Neural cell (in vitro differentiated cells): Measurements from ENCODE around the gene MRPS26. TPM values are rescaled to one million over a fixed set of nuclear protein-coding genes. Genes with fewer than 3 reads are reported as not detected.

Experiments
- H2AFZ ChIP-seq: fragments of 200-600, 300-800 bp; sonication (generic), shearing (Covaris generic); 2 replicates; pipeline ENCODE4 v1.6.0; 2014; ENCODE audit warnings: low read depth, mild to moderate bottlenecking, antibody characterized with exemption, low read length, moderate library complexity
- H3F3A ChIP-seq: fragments of 200-600 bp; shearing (Covaris generic); 2 replicates; pipeline ENCODE4 v1.6.1; 2016; ENCODE audit warnings: mild to moderate bottlenecking, moderate library complexity, mixed read lengths, antibody characterized with exemption, low read length; ENCODE audit not compliant: insufficient read depth, poor library complexity, severe bottlenecking
- H3K27ac ChIP-seq: fragments of 200-600, 300-800 bp; sonication (generic), shearing (Covaris generic); 2 replicates; pipeline ENCODE4 v1.5.1; 2014; ENCODE audit warnings: mild to moderate bottlenecking, low read length, moderate library complexity
- H3K27me3 ChIP-seq: fragments of 300-800, 200-600 bp; sonication (generic), shearing (Covaris generic); 2 replicates; pipeline ENCODE4 v1.6.0; 2014; ENCODE audit warnings: mild to moderate bottlenecking, low read depth, low read length, moderate library complexity; ENCODE audit not compliant: insufficient read depth
- H3K36me3 ChIP-seq: fragments of 300-800, 200-600 bp; sonication (generic), shearing (Covaris generic); 2 replicates; pipeline ENCODE4 v1.5.1; 2014; ENCODE audit warnings: mild to moderate bottlenecking, antibody characterized with exemption, low read length, moderate library complexity; ENCODE audit not compliant: insufficient read depth
- H3K4me2 ChIP-seq: fragments of 300-800, 200-600 bp; sonication (generic), shearing (Covaris generic); 2 replicates; pipeline ENCODE4 v1.6.0; 2014; ENCODE audit warnings: mild to moderate bottlenecking, low read length
- H3K4me3 ChIP-seq: fragments of 300-800, 200-600 bp; sonication (generic), shearing (Covaris generic); 2 replicates; pipeline ENCODE4 v1.5.1; 2014; ENCODE audit warnings: mild to moderate bottlenecking, low read length, moderate library complexity
- H3K79me2 ChIP-seq: fragments of 200-600 bp; shearing (Covaris generic); replicated peaks from 2 replicates; pipeline ENCODE4 v1.6.0; 2014; ENCODE audit warnings: mild to moderate bottlenecking, low read length, moderate library complexity; ENCODE audit not compliant: insufficient read depth
- H3K9ac ChIP-seq: fragments of 300-800, 200-600 bp; sonication (generic), shearing (Covaris generic); 2 replicates; pipeline ENCODE4 v1.6.1; 2016; ENCODE audit warnings: mild to moderate bottlenecking, low read length, mixed read lengths
- H3K9me2 ChIP-seq: fragments of 200-600 bp; shearing (Covaris generic); 2 replicates; pipeline ENCODE4 v1.6.1; 2016; ENCODE audit warnings: mild to moderate bottlenecking, low read length, mixed read lengths; ENCODE audit not compliant: insufficient read depth
- H3K9me3 ChIP-seq: fragments of 200-600, 300-800 bp; sonication (generic), shearing (Covaris generic); 2 replicates; pipeline ENCODE4 v1.6.1; 2016; ENCODE audit warnings: mild to moderate bottlenecking, mixed run types, low read length, moderate library complexity, mixed read lengths
- H4K20me1 ChIP-seq: fragments of 200-600 bp; shearing (Covaris generic); 2 replicates; pipeline ENCODE4 v1.6.1; 2016; ENCODE audit warnings: mild to moderate bottlenecking, mixed run types; ENCODE audit not compliant: insufficient read depth
- CTCF ChIP-seq: fragments of 450-650 bp; IDR thresholded peaks from 2 replicates; pipeline ENCODE4 v1.5.1; 2014; ENCODE audit warnings: antibody characterized with exemption, mild to moderate bottlenecking, moderate library complexity; ENCODE audit not compliant: poor library complexity, severe bottlenecking
- EP300 ChIP-seq: fragments of 450-650 bp; conservative IDR thresholded peaks from 2 replicates; pipeline ENCODE4 v1.6.1; 2014; ENCODE audit warnings: antibody characterized with exemption, mild to moderate bottlenecking, moderate library complexity; ENCODE audit not compliant: poor library complexity, severe bottlenecking
- EZH2 ChIP-seq: fragments of 200-600, 300-800 bp; shearing (Covaris generic), sonication (generic); IDR thresholded peaks from 2 replicates; pipeline ENCODE4 v1.6.1; 2014; ENCODE audit warnings: antibody characterized with exemption, low read length, borderline replicate concordance, mild to moderate bottlenecking; ENCODE audit not compliant: insufficient read depth, poor library complexity, severe bottlenecking
- MXI1 ChIP-seq: fragments of 450-650 bp; conservative IDR thresholded peaks from 2 replicates; pipeline ENCODE4 v1.6.1; 2014; ENCODE audit warnings: antibody characterized with exemption, mild to moderate bottlenecking; ENCODE audit not compliant: poor library complexity, severe bottlenecking
- POLR2AphosphoS5 ChIP-seq: IDR thresholded peaks from 2 replicates; pipeline ENCODE4 v1.6.1; 2012
- RAD21 ChIP-seq: fragments of 450-650 bp; conservative IDR thresholded peaks from 2 replicates; pipeline ENCODE4 v1.6.1; 2014; ENCODE audit warnings: antibody characterized with exemption, mild to moderate bottlenecking, moderate library complexity
- REST ChIP-seq: IDR thresholded peaks from 2 replicates; pipeline ENCODE4 v1.6.1; 2012; ENCODE audit warnings: borderline replicate concordance
- SMC3 ChIP-seq: fragments of 450-650 bp; conservative IDR thresholded peaks from 2 replicates; pipeline ENCODE4 v1.6.1; 2014; ENCODE audit warnings: antibody characterized with exemption, mild to moderate bottlenecking, moderate library complexity; ENCODE audit not compliant: poor library complexity
- TAF1 ChIP-seq: IDR thresholded peaks from 2 replicates; pipeline ENCODE4 v1.6.1; 2012; ENCODE audit warnings: low read depth
- polyA plus RNA-seq: library from polyadenylated mRNA; depleted of rRNA; stranded (reverse); fragments of >200 nt; gene quantifications from 2 replicates; pipeline ENCODE4 v1.2.3, GENCODE V29; 2014

MRPS26 gene
- polyA plus RNA-seq, 1 donor from 2014 or later = 134 TPM

- H3F3A ChIP-seq = no peaks in the 10 kb centered on the region
- H3K4me3 ChIP-seq = no peak overlapping the region
- H3K9me3 ChIP-seq = no peaks in the 10 kb centered on the region
- H3K4me2 ChIP-seq = no peak overlapping the region
- H3K79me2 ChIP-seq = no peaks in the 10 kb centered on the region
- no peaks in the 10 kb centered on the region for H3K36me3 ChIP-seq
- H3K9me2 ChIP-seq = no peaks in the 10 kb centered on the region
- H3K27ac ChIP-seq = no peak overlapping the region
- H2AFZ ChIP-seq = no peak overlapping the region
- peaks cover 24% of the 10 kb centered on the region for H3K27me3 ChIP-seq
- H3K9ac ChIP-seq = no peak overlapping the region
- TF ChIP-seq CTCF = no peak
- no peak for TF ChIP-seq REST
- TF ChIP-seq POLR2AphosphoS5 = no peak
- TF ChIP-seq RAD21 = no peak
- no peak for TF ChIP-seq EP300
- TF ChIP-seq MXI1 = no peak
- no peak for TF ChIP-seq SMC3
- no peak for TF ChIP-seq TAF1
- no peak for TF ChIP-seq EZH2
- no peaks in the 10 kb centered on the region for H4K20me1 ChIP-seq
Observed at GRCh38 chr20:3071266-3071609, 25.4 kb downstream of the MRPS26 start.

- no peaks in the 10 kb centered on the region for H3K36me3 ChIP-seq
- H4K20me1 ChIP-seq = no peaks in the 10 kb centered on the region
- no peak within 1 kb of the TSS for H3K4me3 ChIP-seq
- no peak within 1 kb of the TSS for H3K27ac ChIP-seq
- peaks cover 24% of the 10 kb centered on the region for H3K27me3 ChIP-seq
- TF ChIP-seq RAD21 (no peak), EP300 (no peak), CTCF (no peak), MXI1 (no peak), POLR2AphosphoS5 (no peak), EZH2 (no peak), REST (no peak), SMC3 (no peak), TAF1 (no peak)
- no peak within 1 kb of the TSS for H3K9ac ChIP-seq
- H3F3A ChIP-seq = no peaks in the 10 kb centered on the region
- H3K9me3 ChIP-seq = no peaks in the 10 kb centered on the region
- H2AFZ ChIP-seq = no peak within 1 kb of the TSS
- no peak within 1 kb of the TSS for H3K4me2 ChIP-seq
- no peaks in the 10 kb centered on the region for H3K9me2 ChIP-seq
- no peaks in the 10 kb centered on the region for H3K79me2 ChIP-seq
Observed at GRCh38 chr20:3071610-3072529, 26.0 kb downstream of the MRPS26 start, which contains the start of gene OXT. Gene OXT (plus strand): TSS chr20:3071620. CDS start chr20:3071656, 36 bp downstream.
